SH-SY5Y (cell line): ENCODE results near the gene GPR55.

Source experiments
- GATA2 ChIP-seq: IDR thresholded peaks from 2 replicates; pipeline ENCODE4 v1.6.1; 2011; ENCODE audit warnings: mild to moderate bottlenecking, low read depth, low read length
- GATA3 ChIP-seq: IDR thresholded peaks from 2 replicates; pipeline ENCODE4 v1.6.1; 2011; ENCODE audit warnings: low read depth, mild to moderate bottlenecking, low read length, moderate library complexity

Gene GPR55

GRCh38 chr2:230956827-230957755 lies 32.0 kb upstream of the GPR55 start:
- TF ChIP-seq GATA2 (no peak), GATA3 (no peak)

- TF ChIP-seq GATA3, result no peak
Measured at GRCh38 chr2:230955163-230955737, 30.2 kb upstream of the GPR55 start.

- TF ChIP-seq GATA3 (no peak), GATA2 (no peak)
Measured at GRCh38 chr2:230954746-230955145, 29.7 kb upstream of the GPR55 start.

GRCh38 chr2:230953845-230954244 lies 28.8 kb upstream of the GPR55 start:
- TF ChIP-seq GATA3 (no peak), GATA2 (no peak)

GRCh38 chr2:230952226-230952956 lies 27.3 kb upstream of the GPR55 start:
- no peak for TF ChIP-seq GATA3

- TF ChIP-seq GATA3 (no peak), GATA2 (no peak)
Measured at GRCh38 chr2:230951396-230951795, 26.4 kb upstream of the GPR55 start.

GRCh38 chr2:230950874-230951339 lies 25.9 kb upstream of the GPR55 start:
- TF ChIP-seq GATA2 (no peak), GATA3 (no peak)

GRCh38 chr2:230949966-230950873 lies 25.2 kb upstream of the GPR55 start:
- TF ChIP-seq GATA3, result no peak
- no peak for TF ChIP-seq GATA2

GRCh38 chr2:230947908-230948365 lies 22.9 kb upstream of the GPR55 start:
- TF ChIP-seq GATA2 (no peak), GATA3 (no peak)

GRCh38 chr2:230947235-230947576 lies 22.2 kb upstream of the GPR55 start:
- TF ChIP-seq GATA2, result no peak
- TF ChIP-seq GATA3, result no peak

- TF ChIP-seq GATA3, result no peak
- no peak for TF ChIP-seq GATA2
Measured at GRCh38 chr2:230946429-230947234, 21.6 kb upstream of the GPR55 start.

GRCh38 chr2:230944757-230945372 lies 19.8 kb upstream of the GPR55 start:
- no peak for TF ChIP-seq GATA2
- no peak for TF ChIP-seq GATA3

- TF ChIP-seq GATA3, result no peak
- TF ChIP-seq GATA2, result no peak
Measured at GRCh38 chr2:230944123-230944653, 19.1 kb upstream of the GPR55 start.
